ENCODE results near the gene PASK. TPM values are rescaled to one million over a fixed set of nuclear protein-coding genes. Genes with fewer than 3 reads are reported as not detected.
A peak's percentile ranks its signal among the peaks of the same experiment; 100 is the strongest.

PASK gene
- total RNA-seq, 6 donors from 2014 or later = 4.3 to 18.9 (median 13.8) TPM

GRCh38 chr2:241189093-241189855 is 40.0 kb upstream of the PASK start:
- Histone ChIP-seq H3K4me3 (no peak overlapping the region), H3K36me3 (no peaks in the 10 kb centered on the region), H3K27ac (no peak overlapping the region), H3K27me3 (no peaks in the 10 kb centered on the region), H3K4me1 (no peaks in the 10 kb centered on the region), H3K9me3 (no peaks in the 10 kb centered on the region)
- DNase-seq = peak in 1 of 2 donors; percentile 65
- TF ChIP-seq CTCF (IDR thresholded peaks at IDR 0.05) = no peak
- ATAC-seq (ENCODE audit: low FRiP score in 2 of 2) = peak in 1 of 2 donors; percentile 1
- WGBS, 2 donors = 93 to 100% methylated on average over 5 to 31 of the region's 32 CpGs

GRCh38 chr2:241188361-241189092 is 39.3 kb upstream of the PASK start, which contains the start of gene ANO7:
ANO7 (plus strand) TSS chr2:241188677; CDS start chr2:241190064, 1,387 bp downstream.
- ATAC-seq (ENCODE audit: low FRiP score in 2 of 2) (peak in 1 of 2 donors; percentile 4), DNase-seq (peak in 1 of 2 donors; percentile 65)
- TF ChIP-seq POLR2AphosphoS5 (IDR thresholded peaks at IDR 0.05) = no peak
- TF ChIP-seq EP300 (IDR thresholded peaks at IDR 0.05) = no peak
- TF ChIP-seq POLR2A (IDR thresholded peaks at IDR 0.05) = no peak
- TF ChIP-seq CTCF (IDR thresholded peaks at IDR 0.05) = no peak
- H3K27me3 ChIP-seq = no peaks in the 10 kb centered on the region
- H3K36me3 ChIP-seq = peaks cover 0 to 6% (median 2%) of the 10 kb centered on the region in 4 donors
- H3K4me1 ChIP-seq = no peaks in the 10 kb centered on the region
- H3K4me3 ChIP-seq = no peak within 1 kb of the TSS
- H3K9me3 ChIP-seq = no peaks in the 10 kb centered on the region
- no peak within 1 kb of the TSS for H3K27ac ChIP-seq
- WGBS, 2 donors = 17 to 54% methylated on average over 1 to 15 of the region's 21 CpGs

DNA sequence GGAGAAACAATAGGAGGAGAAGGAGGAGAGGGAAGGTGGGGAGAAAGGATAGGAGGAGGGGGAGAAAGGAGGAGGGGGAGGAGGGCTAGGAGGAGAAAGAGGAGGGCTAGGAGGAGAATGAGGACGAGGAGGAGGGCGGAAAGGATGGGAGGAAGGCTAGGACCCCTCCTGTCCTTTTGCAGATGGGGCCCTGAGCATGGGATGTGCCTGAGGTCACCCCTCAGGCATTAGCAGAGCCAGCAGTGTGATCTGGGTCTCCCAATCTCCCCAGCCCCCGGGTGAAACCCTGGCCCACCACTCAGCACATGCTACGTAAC is 38.6 kb upstream of the PASK start:
- WGBS, 2 donors = 52 to 57% methylated on average over 4 of the region's 4 CpGs
- Histone ChIP-seq H3K36me3 (peaks cover 0 to 12% (median 8%) of the 10 kb centered on the region in 4 donors), H3K27ac (no peak overlapping the region), H3K9me3 (no peaks in the 10 kb centered on the region), H3K4me1 (no peaks in the 10 kb centered on the region), H3K4me3 (no peak overlapping the region), H3K27me3 (no peaks in the 10 kb centered on the region)
- ATAC-seq (ENCODE audit: low FRiP score in 2 of 2) (no peak), DNase-seq (no peak)
- TF ChIP-seq CTCF (IDR thresholded peaks at IDR 0.05) (no peak), POLR2A (IDR thresholded peaks at IDR 0.05) (no peak), EP300 (IDR thresholded peaks at IDR 0.05) (no peak), POLR2AphosphoS5 (IDR thresholded peaks at IDR 0.05) (no peak)

DNA sequence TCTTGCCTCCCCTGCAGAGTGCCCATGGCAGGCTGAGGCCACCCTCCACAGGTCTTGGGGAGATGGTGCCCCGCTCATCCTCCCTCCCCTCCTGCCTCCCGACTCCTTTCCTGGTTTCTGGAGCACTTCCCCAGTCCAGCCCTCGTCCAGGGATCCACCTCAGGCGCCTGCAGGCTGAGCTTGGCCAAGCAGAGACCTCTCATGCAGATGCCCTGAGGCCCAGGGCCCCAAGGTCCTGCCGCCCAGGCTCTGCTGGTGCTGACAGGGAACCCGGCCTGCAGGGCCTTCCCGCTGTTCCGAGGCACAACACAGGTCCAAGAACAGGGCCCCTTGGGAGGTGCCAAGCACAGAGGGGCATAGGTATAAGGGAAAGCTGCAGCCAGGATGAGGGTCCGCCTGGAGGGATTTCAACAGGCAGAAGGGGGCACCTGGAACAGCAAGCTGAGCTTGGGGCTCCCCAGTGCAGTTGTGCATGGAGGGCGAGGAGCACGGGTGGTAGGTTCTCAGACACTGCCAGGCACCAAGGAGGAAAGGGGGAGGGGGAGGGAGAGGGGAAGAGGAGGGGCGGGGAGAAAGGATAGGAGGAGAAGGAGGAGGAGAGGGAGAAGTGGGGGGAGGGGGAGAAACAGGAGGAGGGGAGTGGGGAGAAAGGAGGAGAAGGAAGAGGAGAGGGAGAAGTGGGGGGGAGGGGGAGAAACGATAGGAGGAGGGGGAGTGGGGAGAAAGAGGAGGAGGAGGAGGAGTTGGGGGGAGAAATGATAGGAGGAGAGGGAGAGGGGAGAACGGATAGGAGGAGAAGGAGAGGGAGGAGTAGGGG is 38.0 kb upstream of the PASK start:
- Histone ChIP-seq H3K36me3 (peaks cover 0 to 18% (median 12%) of the 10 kb centered on the region in 4 donors), H3K27ac (no peak overlapping the region), H3K27me3 (no peaks in the 10 kb centered on the region), H3K4me3 (no peak overlapping the region), H3K4me1 (no peaks in the 10 kb centered on the region), H3K9me3 (no peaks in the 10 kb centered on the region)
- no peak for DNase-seq
- no peak for ATAC-seq (ENCODE audit: low FRiP score in 2 of 2)
- TF ChIP-seq EP300 (IDR thresholded peaks at IDR 0.05) (no peak), POLR2AphosphoS5 (IDR thresholded peaks at IDR 0.05) (no peak)
- WGBS, 2 donors = 55 to 59% methylated on average over 5 to 11 of the region's 14 CpGs

DNA sequence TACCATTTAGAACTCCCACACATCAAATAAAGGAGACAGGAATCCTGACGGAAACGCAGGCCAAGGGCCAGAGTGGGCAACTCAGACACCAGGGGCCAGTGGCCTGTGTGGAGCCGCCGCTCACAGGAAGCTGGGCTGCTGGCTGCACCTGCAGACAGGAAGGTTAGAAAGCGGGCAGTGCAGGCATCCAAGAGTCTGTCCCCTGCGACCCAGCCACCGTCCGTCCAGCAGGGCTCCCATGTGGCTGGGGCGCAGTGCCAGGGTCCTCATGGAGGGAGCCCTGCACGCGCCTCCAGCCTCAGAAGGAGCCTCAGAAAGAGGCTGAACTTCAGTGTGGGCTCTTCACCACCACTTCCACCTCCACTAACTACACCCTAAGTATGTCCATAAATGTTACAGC is 36.7 kb upstream of the PASK start:
- Histone ChIP-seq H3K27ac (no peak overlapping the region), H3K4me3 (no peak overlapping the region), H3K4me1 (no peaks in the 10 kb centered on the region), H3K36me3 (peaks cover 0 to 28% (median 15%) of the 10 kb centered on the region in 4 donors), H3K27me3 (no peaks in the 10 kb centered on the region), H3K9me3 (no peaks in the 10 kb centered on the region)
- ATAC-seq (ENCODE audit: low FRiP score in 2 of 2) = no peak
- TF ChIP-seq POLR2A (IDR thresholded peaks at IDR 0.05) = no peak
- TF ChIP-seq EP300 (IDR thresholded peaks at IDR 0.05) = no peak
- no peak for TF ChIP-seq POLR2AphosphoS5 (IDR thresholded peaks at IDR 0.05)
- no peak for TF ChIP-seq CTCF (IDR thresholded peaks at IDR 0.05)
- peak in 1 of 2 donors; percentile 66 for DNase-seq
- WGBS, 2 donors = 79 to 86% methylated on average over 4 to 11 of the region's 11 CpGs
